Muscle layer of duodenum (tissue), 2 donors: ENCODE results near the gene ANKDD1A.

Experiments used
- H3K27ac ChIP-seq: one replicate; pipeline ENCODE4 v1.7.0; 2013; ENCODE audit warnings: mild to moderate bottlenecking, low read length
- H3K27me3 ChIP-seq: one replicate; pipeline ENCODE4 v1.7.0; 2013; ENCODE audit warnings: low read depth, mild to moderate bottlenecking, control low read depth, low read length
- H3K36me3 ChIP-seq, 2 donors: one replicate each; pipeline ENCODE4 v1.7.0; 2013; ENCODE audit warnings: low read length in 2 of 2, control low read depth in 1 of 2, mild to moderate bottlenecking in 1 of 2; ENCODE audit not compliant: insufficient read depth in 2 of 2, control insufficient read depth in 1 of 2
- H3K4me1 ChIP-seq, 2 donors: one replicate each; pipeline ENCODE4 v1.7.0; 2013; ENCODE audit warnings: low read length in 2 of 2, mild to moderate bottlenecking in 2 of 2, control low read depth in 1 of 2, moderate library complexity in 1 of 2; ENCODE audit not compliant: insufficient read depth in 2 of 2, control insufficient read depth in 1 of 2
- H3K4me3 ChIP-seq, 2 donors: one replicate each; pipeline ENCODE4 v1.7.0; 2013; ENCODE audit warnings: low read length in 2 of 2, low read depth in 1 of 2, mild to moderate bottlenecking in 1 of 2
- H3K9me3 ChIP-seq, 2 donors: one replicate each; pipeline ENCODE4 v1.7.0; 2013; ENCODE audit warnings: low read length in 2 of 2, control low read depth in 1 of 2, mild to moderate bottlenecking in 1 of 2; ENCODE audit not compliant: control insufficient read depth in 1 of 2
- donor health status: healthy.

The ANKDD1A gene

GRCh38 chr15:64944961-64945360 lies 33.3 kb downstream of the ANKDD1A start:
- Histone ChIP-seq H3K4me3 (no peak overlapping the region), H3K36me3 (peaks cover 0 to 4% of the 10 kb centered on the region in 2 donors), H3K9me3 (no peaks in the 10 kb centered on the region), H3K27ac (no peak overlapping the region), H3K27me3 (no peaks in the 10 kb centered on the region), H3K4me1 (no peaks in the 10 kb centered on the region)

- no peaks in the 10 kb centered on the region for H3K27me3 ChIP-seq
- H3K9me3 ChIP-seq: no peaks in the 10 kb centered on the region
- H3K27ac ChIP-seq: no peak overlapping the region
- peaks cover 0 to 4% of the 10 kb centered on the region in 2 donors for H3K36me3 ChIP-seq
- H3K4me1 ChIP-seq: no peaks in the 10 kb centered on the region
- H3K4me3 ChIP-seq: no peak overlapping the region
Measured at GRCh38 chr15:64947211-64947610, 35.5 kb downstream of the ANKDD1A start.

GRCh38 chr15:64948916-64949315 lies 37.2 kb downstream of the ANKDD1A start:
- no peaks in the 10 kb centered on the region for H3K36me3 ChIP-seq
- no peak overlapping the region for H3K27ac ChIP-seq
- no peaks in the 10 kb centered on the region for H3K27me3 ChIP-seq
- no peak overlapping the region for H3K4me3 ChIP-seq
- H3K9me3 ChIP-seq: no peaks in the 10 kb centered on the region
- no peaks in the 10 kb centered on the region for H3K4me1 ChIP-seq

- no peak overlapping the region for H3K27ac ChIP-seq
Measured at GRCh38 chr15:64949383-64950186, 37.9 kb downstream of the ANKDD1A start.

GRCh38 chr15:64950888-64951287 lies 39.2 kb downstream of the ANKDD1A start:
- Histone ChIP-seq H3K4me1 (no peaks in the 10 kb centered on the region), H3K36me3 (peaks cover 7 to 10% of the 10 kb centered on the region in 2 donors), H3K27me3 (no peaks in the 10 kb centered on the region), H3K4me3 (no peak overlapping the region), H3K9me3 (no peaks in the 10 kb centered on the region), H3K27ac (no peak overlapping the region)

More at GRCh38 chr15:64949383-64950186, 37.9 kb downstream of the ANKDD1A start:
- Histone ChIP-seq H3K9me3 (no peaks in the 10 kb centered on the region), H3K4me3 (no peak overlapping the region), H3K4me1 (no peaks in the 10 kb centered on the region), H3K27me3 (no peaks in the 10 kb centered on the region), H3K36me3 (no peaks in the 10 kb centered on the region)

GRCh38 chr15:64951777-64952418 lies 40.2 kb downstream of the ANKDD1A start:
- Histone ChIP-seq H3K36me3 (peaks cover 10 to 18% of the 10 kb centered on the region in 2 donors), H3K4me3 (no peak overlapping the region), H3K27me3 (no peaks in the 10 kb centered on the region), H3K27ac (no peak overlapping the region), H3K4me1 (no peaks in the 10 kb centered on the region), H3K9me3 (no peaks in the 10 kb centered on the region)

DNA sequence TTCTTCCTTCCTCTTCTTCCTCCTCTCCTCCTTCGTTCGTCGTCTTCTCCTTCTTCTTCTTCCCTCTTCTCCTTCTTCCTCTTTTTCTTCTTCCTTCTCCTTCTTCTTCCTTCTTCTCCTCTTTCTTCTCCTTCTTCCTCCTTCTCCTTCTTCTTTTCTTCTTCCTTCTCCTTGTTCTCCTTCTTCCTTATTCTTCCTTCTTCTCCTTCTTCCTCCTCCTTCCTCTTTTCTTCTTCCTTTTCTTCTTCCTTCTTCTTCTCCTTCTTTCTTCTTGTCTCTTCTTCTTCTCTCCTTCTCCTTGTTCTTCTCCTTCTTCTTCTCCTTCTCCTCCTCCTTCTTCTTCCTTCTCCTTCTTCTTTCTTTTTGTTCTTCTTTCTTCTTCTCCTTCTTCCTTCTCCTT lies 42.7 kb downstream of the ANKDD1A start:
- Histone ChIP-seq H3K4me1 (no peaks in the 10 kb centered on the region), H3K27me3 (no peaks in the 10 kb centered on the region), H3K27ac (no peak overlapping the region), H3K4me3 (no peak overlapping the region), H3K9me3 (no peaks in the 10 kb centered on the region), H3K36me3 (peaks cover 24 to 37% of the 10 kb centered on the region in 2 donors)

- Histone ChIP-seq H3K27me3 (no peaks in the 10 kb centered on the region), H3K27ac (no peak overlapping the region), H3K4me3 (no peak overlapping the region), H3K9me3 (no peaks in the 10 kb centered on the region), H3K36me3 (peaks cover 58 to 84% of the 10 kb centered on the region in 2 donors), H3K4me1 (no peaks in the 10 kb centered on the region)
Measured at GRCh38 chr15:64959128-64959527, 47.4 kb downstream of the ANKDD1A start.

GRCh38 chr15:64960153-64960552 lies 48.5 kb downstream of the ANKDD1A start:
- Histone ChIP-seq H3K36me3 (peaks cover 67 to 92% of the 10 kb centered on the region in 2 donors), H3K27me3 (no peaks in the 10 kb centered on the region), H3K27ac (no peak overlapping the region), H3K9me3 (no peaks in the 10 kb centered on the region), H3K4me3 (no peak overlapping the region), H3K4me1 (no peaks in the 10 kb centered on the region)

- Histone ChIP-seq H3K27me3 (no peaks in the 10 kb centered on the region), H3K36me3 (peaks cover 64 to 90% of the 10 kb centered on the region in 2 donors), H3K9me3 (no peaks in the 10 kb centered on the region), H3K4me1 (no peaks in the 10 kb centered on the region), H3K4me3 (no peak overlapping the region), H3K27ac (no peak overlapping the region)
Measured at GRCh38 chr15:64961013-64961412, 49.3 kb downstream of the ANKDD1A start.

DNA sequence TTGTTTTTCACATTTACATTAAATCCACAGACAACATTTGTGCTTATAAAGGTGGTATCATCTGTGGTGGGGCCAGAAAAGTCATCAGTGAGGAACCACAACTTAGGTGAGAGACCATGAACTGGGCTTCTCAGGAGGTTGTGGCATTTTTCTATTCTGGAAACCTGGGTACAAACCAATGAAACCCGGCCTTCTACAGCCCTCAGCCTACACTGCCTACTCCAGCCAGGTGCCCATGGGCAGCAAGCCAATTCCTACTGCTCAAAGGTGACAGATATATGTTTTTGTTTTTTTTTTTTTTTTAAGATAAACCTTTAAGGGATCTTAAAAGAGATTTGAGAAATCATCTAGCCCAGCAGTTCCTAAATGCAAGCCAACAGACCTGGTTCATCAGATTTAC lies 57.7 kb downstream of the ANKDD1A start:
- peaks cover 43 to 66% of the 10 kb centered on the region in 2 donors for H3K36me3 ChIP-seq
- H3K27me3 ChIP-seq: no peaks in the 10 kb centered on the region
- no peaks in the 10 kb centered on the region for H3K9me3 ChIP-seq
- H3K4me3 ChIP-seq: no peak overlapping the region
- no peak overlapping the region for H3K27ac ChIP-seq
- no peaks in the 10 kb centered on the region for H3K4me1 ChIP-seq
